ENCODE data around the gene USP30. TPM values are rescaled to one million over a fixed set of nuclear protein-coding genes. Genes with fewer than 3 reads are reported as not detected.

Gene USP30
- total RNA-seq, 2 experiments from 2014 or later, result 21.8 to 23.0 TPM

DNA sequence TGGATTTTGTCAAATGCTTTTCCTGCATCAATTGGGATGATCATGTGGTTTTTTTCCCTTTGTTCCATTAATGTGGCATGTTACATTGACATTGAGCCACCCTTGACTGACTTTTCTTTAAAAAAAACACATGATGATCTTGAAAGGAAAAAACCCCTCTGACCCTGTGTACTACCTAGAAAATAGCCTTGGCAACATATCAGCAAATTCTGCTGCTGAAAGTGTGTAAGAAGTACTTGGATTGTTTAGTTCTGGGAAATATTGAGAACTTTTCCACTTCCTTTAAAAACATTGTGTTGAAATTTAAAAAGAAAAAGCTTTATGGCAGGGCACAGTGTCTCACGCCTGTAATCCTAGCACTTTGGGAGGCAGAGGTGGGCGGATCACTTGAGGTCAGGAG, 84.7 kb downstream of the USP30 start:
- no peak for ATAC-seq (ENCODE audit: poor library complexity)
- POLR2A ChIA-PET, result no interaction called here

More for the DNA sequence above, 84.7 kb downstream of the USP30 start:
- H3K27ac Mint-ChIP-seq, result no peak overlapping the region
- H3K36me3 Mint-ChIP-seq (ENCODE audit: low read depth), result peaks cover 3% of the 10 kb centered on the region
- H3K36me3 ChIP-seq (ENCODE audit: insufficient read depth, low read length), result no peaks in the 10 kb centered on the region
- H3K4me1 Mint-ChIP-seq (ENCODE audit: low read depth), result no peaks in the 10 kb centered on the region
- H3K4me3 Mint-ChIP-seq, result no peak overlapping the region
- CTCF ChIA-PET, result no interaction called here
- H3K4me1 ChIP-seq (ENCODE audit: insufficient read depth, low read length), result no peaks in the 10 kb centered on the region
- H3K4me3 ChIP-seq (ENCODE audit: low read length), result no peak overlapping the region
- H3K27ac ChIP-seq (ENCODE audit: low read depth in 1 of 2, low read length in 2 of 2), result no peak overlapping the region
- H3K9me3 Mint-ChIP-seq, result peaks cover 2% of the 10 kb centered on the region
- no peaks in the 10 kb centered on the region for H3K27me3 Mint-ChIP-seq
- intact Hi-C loops (cut with DNase I, micrococcal nuclease), result no loop called here
- H3K9me3 ChIP-seq (ENCODE audit: control insufficient read depth in 1 of 2, insufficient read depth in 1 of 2, low read length in 2 of 2), result no peaks in the 10 kb centered on the region
- TF ChIP-seq, protein P1, sequence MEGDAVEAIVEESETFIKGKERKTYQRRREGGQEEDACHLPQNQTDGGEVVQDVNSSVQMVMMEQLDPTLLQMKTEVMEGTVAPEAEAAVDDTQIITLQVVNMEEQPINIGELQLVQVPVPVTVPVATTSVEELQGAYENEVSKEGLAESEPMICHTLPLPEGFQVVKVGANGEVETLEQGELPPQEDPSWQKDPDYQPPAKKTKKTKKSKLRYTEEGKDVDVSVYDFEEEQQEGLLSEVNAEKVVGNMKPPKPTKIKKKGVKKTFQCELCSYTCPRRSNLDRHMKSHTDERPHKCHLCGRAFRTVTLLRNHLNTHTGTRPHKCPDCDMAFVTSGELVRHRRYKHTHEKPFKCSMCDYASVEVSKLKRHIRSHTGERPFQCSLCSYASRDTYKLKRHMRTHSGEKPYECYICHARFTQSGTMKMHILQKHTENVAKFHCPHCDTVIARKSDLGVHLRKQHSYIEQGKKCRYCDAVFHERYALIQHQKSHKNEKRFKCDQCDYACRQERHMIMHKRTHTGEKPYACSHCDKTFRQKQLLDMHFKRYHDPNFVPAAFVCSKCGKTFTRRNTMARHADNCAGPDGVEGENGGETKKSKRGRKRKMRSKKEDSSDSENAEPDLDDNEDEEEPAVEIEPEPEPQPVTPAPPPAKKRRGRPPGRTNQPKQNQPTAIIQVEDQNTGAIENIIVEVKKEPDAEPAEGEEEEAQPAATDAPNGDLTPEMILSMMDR (IDR thresholded peaks at IDR 0.05), result no peak
- DNase-seq, result no peak
- no peaks in the 10 kb centered on the region for H3K27me3 ChIP-seq (ENCODE audit: control insufficient read depth in 1 of 2, insufficient read depth in 2 of 2, low read length in 2 of 2)

Other genes with a start within 250 kb of the USP30 start
- 10 to 100 TPM; 21.1 to 24.2 TPM for gene SSH1, start 195.0 kb upstream of the USP30 start, total RNA-seq
- gene DAO, start 172.5 kb upstream of the USP30 start, total RNA-seq, result not detected
- not detected for gene SVOP, start 31.5 kb upstream of the USP30 start, total RNA-seq
- 10 to 100 TPM; 12.8 to 14.0 TPM for gene ALKBH2, start 40.9 kb downstream of the USP30 start, total RNA-seq
- 1 to 10 TPM; 3.3 to 3.6 TPM for gene UNG, start 45.0 kb downstream of the USP30 start, total RNA-seq
- gene ACACB, start 64.0 kb downstream of the USP30 start, total RNA-seq, result 10 to 100 TPM; 30.3 to 32.2 TPM